ENCODE measurements around the gene SGTA.
"Not testable (repeated sequence)": the region's sequence is repeated elsewhere in the genome, so short reads cannot be mapped to it uniquely, and the experiment has no call there.

SGTA gene

DNA sequence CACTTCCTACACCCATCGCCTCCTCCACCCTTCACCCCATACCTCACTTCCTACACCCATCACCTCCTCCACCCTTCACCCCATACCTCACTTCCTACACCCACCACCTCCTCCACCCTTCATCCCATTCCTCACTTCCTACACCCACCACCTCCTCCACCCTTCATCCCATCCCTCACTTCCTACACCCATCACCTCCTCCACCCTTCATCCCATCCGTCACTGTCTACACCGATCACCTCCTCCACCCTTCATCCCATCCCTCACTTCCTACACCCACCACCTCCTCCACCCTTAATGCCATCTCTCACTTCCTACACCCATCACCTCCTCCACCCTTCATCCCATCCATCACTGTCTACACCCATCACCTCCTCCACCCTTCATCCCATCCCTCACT lies 69.9 kb downstream of the SGTA start:
- ATAC-seq, H3K27ac Mint-ChIP-seq, H3K4me3 Mint-ChIP-seq, DNase-seq, H3K27me3 Mint-ChIP-seq: not testable (repeated sequence)
- Mint-ChIP-seq H3K4me1 (peaks cover 11% of the 10 kb centered on the region), H3K9me3 (peaks cover 11 to 14% of the 10 kb centered on the region in 2 donors)

DNA sequence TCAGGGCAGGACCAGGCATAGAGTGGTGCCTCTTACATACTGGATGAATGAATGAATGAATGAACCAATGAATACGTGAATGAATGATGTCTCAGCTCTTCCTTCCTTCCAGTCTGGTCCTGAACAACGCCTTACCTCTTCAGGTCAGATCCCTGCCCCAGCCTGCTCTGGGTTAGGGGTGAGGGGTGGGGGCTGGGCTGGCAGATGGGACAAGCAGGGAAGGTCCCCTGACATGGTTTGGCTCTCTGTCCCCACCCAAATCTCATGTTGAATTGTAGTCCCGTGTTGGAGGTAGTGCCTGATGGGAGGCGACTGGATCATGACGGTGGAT lies 71.2 kb downstream of the SGTA start:
- H3K4me3 Mint-ChIP-seq = no peak overlapping the region
- H3K4me1 Mint-ChIP-seq = peaks cover 11% of the 10 kb centered on the region
- H3K27ac Mint-ChIP-seq = peak overlapping the region in 1 of 2 donors; percentile 66
- ATAC-seq (no peak), DNase-seq (no peak)
- H3K27me3 Mint-ChIP-seq = no peaks in the 10 kb centered on the region
- peaks cover 11 to 14% of the 10 kb centered on the region in 2 donors for H3K9me3 Mint-ChIP-seq

DNA sequence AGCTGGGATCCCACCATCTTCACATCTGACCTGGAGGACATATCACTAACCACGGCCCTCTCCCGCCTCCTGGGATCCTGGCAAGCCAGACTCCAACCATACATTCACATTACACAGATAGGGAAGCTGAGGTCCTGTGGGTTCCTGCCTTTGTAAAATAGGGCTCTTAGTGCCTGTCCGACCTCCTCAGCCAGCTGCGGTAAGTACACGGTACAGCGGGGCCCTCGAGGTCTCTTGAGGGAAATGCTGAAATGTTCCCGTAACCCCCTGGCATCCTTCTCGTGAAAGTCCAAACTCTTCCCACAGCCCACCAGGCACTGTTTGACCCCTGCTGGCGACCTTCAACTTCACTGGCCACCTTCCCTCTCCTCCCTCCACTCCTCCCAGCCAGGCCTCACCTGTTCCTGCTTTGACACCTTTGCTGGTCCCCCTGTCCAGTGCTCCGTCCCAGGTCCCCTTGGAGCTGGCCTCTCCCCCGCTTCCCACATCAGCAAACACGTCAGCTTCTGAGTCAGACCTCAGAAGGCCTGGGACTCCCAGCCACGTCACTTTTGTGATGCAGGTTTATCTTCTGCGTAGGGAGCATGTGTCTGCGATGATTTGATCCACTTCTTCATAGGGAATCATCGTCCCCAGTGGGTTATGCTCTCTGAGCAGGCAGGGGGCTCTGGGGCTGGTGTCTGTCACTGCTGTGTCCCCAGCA lies 71.8 kb downstream of the SGTA start:
- Mint-ChIP-seq H3K27me3 (no peaks in the 10 kb centered on the region), H3K9me3 (peaks cover 11 to 14% of the 10 kb centered on the region in 2 donors), H3K4me1 (peaks cover 11% of the 10 kb centered on the region), H3K4me3 (no peak overlapping the region), H3K27ac (peak overlapping the region in 1 of 2 donors; percentile 95)
- ATAC-seq (no peak), DNase-seq (no peak)

DNA sequence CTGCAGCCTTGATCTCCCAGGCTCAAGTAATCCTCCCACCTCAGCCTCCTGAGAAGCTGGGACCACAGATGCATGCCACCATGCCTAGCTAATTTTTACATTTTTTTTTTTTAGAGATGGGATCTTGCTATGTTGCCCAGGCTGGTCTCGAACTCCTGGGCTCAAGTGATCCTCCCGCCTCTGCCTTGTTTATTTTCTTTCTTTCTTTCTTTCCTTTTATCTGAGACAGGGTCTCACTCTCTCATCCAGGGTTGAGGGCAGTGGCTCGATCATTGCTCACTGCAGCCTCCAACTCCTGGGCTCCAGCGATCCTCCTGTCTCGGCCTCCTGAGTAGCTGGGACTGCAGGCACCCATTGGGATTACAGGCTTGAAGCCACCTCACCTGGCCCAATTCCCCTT lies 76.8 kb downstream of the SGTA start:
- DNase-seq = no peak
- Mint-ChIP-seq H3K27ac (no peak overlapping the region), H3K9me3 (no peaks in the 10 kb centered on the region), H3K27me3 (no peaks in the 10 kb centered on the region), H3K4me1 (peaks cover 19% of the 10 kb centered on the region), H3K4me3 (no peak overlapping the region)
- no peak for ATAC-seq

All from stimulated activated naive CD8-positive, alpha-beta T cell treated with anti-CD3 and anti-CD28 coated beads, Interleukin-15, amount 100 ng/mL, for 72 hours (primary cell).